Measurements from ENCODE around the gene ENTPD8.
A peak's percentile ranks its signal among the peaks of the same experiment; 100 is the strongest.
"Not testable (repeated sequence)": the region's sequence is repeated elsewhere in the genome, so short reads cannot be mapped to it uniquely, and the experiment has no call there.

Gene ENTPD8

DNA sequence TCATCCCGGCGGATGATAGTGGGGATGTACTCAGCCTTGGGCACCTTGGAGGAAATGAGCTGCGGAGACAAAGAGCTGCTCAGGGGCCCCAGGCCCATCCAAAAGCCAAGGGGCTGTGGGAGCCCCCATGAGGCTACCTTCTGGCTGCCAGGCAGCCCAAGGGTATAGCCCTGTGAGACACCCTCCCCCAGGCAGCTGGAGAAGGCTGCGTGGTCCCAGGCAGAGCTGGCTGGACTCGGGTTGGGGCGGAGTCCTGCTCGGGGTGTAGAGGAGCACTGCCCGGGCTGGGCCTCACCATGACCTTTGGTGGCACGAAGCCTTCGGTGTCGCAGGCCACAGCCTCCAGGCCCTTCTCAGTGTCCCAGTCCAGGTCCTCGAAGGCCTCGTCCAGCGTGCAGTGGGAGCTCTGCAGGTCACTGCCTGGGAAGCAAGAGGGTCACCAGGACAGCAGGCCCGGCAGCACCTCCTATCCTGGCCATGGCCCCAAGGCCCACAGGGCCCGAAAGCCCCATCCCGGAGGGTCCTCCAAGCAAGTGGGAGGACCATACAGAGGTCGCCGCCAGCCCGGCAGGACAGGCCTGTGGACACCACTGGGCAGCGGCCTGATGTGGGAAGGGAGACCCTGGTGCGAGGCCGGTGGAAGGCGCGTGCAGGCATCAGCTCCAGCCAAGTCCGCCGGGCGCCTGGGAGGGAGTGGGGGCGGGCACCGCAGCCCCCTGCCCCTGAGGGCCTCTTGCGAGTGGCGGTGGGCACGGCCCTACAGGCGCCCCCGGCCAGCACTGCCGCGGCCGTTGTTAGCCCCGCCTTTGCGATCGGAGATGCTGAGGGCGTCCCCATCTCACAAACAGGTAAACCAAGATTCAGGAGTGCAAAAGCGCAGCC lies 11.8 kb upstream of the ENTPD8 start:
- no peak for DNase-seq (ENCODE audit: low spot score)
- Histone ChIP-seq H3K27ac (no peak overlapping the region), H3K4me3 (peak overlapping the region; percentile 54)
- TF ChIP-seq, protein P1, sequence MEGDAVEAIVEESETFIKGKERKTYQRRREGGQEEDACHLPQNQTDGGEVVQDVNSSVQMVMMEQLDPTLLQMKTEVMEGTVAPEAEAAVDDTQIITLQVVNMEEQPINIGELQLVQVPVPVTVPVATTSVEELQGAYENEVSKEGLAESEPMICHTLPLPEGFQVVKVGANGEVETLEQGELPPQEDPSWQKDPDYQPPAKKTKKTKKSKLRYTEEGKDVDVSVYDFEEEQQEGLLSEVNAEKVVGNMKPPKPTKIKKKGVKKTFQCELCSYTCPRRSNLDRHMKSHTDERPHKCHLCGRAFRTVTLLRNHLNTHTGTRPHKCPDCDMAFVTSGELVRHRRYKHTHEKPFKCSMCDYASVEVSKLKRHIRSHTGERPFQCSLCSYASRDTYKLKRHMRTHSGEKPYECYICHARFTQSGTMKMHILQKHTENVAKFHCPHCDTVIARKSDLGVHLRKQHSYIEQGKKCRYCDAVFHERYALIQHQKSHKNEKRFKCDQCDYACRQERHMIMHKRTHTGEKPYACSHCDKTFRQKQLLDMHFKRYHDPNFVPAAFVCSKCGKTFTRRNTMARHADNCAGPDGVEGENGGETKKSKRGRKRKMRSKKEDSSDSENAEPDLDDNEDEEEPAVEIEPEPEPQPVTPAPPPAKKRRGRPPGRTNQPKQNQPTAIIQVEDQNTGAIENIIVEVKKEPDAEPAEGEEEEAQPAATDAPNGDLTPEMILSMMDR (IDR thresholded peaks at IDR 0.05): no peak

DNA sequence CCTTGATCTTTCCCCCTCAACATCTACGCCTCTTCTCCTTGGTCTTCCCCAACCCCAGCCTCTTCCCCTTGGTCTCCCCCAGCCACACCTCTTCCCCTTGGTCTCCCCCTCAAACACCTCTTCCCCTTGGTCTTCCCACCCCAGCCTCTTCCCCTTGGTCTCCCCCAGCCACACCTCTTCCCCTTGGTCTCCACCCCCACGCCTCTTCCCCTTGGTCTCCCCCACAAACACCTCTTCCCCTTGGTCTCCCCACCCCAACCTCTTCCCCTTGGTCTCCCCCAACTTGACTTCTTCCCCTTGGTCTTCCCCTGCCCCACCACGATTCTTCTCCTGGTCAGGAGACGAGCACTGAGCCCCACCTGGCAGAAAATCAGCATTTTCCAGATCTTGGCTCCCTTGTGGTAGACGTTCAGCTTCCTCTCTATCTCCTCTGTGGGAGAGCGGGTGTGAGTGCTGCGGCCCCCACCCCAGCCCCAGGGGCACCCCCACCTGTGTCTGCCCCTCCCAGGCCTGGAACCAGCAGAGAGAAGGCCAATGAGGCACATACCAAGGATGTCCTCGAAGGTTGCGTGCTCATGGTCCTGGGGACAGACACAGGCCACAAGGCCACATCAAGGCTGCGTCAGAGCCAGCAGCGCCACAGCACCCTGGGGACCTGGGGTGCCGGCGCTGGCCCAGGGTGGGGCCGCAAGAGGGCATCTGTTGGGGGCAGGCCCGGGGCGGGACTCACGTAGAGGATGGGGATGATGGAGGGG lies 11.0 kb upstream of the ENTPD8 start:
- H3K4me3 ChIP-seq: no peak overlapping the region
- DNase-seq (ENCODE audit: low spot score): no peak
- H3K27ac ChIP-seq: no peak overlapping the region
- TF ChIP-seq, protein P1 (IDR thresholded peaks at IDR 0.05): no peak

DNA sequence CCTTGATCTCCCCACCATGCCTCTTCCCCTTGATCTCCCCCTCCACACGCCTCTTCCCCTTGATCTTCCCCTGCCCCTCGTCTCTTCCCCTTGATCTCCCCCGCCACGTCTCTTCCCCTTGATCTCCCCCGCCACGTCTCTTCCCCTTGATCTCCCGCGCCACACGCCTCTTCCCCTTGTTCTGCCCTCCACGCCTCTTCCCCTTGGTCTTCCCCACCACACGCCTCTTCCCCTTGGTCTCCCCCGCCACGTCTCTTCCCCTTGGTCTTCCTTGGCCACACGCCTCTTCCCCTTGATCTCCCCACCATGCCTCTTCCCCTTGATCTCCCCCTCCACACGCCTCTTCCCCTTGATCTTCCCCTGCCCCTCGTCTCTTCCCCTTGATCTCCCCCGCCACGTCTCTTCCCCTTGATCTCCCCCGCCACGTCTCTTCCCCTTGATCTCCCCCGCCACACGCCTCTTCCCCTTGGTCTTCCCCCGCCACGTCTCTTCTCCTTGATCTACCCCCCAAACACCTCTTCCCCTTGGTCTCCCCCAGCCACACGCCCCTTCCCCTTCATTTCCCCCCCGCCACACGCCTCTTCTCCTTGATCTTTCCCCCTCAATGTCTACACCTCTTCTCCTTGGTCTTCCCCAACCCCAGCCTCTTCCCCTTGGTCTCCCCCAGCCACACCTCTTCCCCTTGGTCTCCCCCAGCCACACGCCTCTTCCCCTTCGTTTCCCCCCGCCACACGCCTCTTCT lies 10.3 kb upstream of the ENTPD8 start:
- H3K4me3 ChIP-seq; DNase-seq (ENCODE audit: low spot score); H3K27ac ChIP-seq: not testable (repeated sequence)

DNA sequence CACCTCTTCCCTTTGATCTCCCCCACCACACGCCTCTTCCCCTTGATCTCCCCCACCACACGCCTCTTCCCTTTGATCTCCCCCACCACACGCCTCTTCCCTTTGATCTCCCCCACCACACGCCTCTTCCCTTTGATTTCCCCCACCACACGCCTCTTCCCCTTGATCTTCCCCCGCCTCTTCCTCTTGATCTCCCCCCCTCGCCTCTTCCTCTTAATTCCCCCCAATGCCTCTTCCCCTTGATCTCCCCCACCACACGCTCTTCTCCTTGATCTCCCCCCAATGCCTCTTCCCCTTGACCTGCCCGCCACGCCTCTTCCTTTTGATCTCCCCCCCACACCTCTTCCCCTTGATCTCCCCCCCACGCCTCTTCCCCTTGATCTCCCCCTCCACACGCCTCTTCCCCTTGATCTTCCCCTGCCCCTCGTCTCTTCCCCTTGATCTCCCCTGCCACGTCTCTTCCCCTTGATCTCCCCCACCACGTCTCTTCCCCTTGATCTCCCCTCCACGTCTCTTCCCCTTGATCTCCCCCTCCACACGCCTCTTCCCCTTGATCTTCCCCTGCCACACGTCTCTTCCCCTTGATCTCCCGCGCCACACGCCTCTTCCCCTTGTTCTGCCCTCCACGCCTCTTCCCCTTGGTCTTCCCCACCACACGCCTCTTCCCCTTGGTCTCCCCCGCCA lies 9.5 kb upstream of the ENTPD8 start:
- not testable (repeated sequence) for DNase-seq (ENCODE audit: low spot score); H3K4me3 ChIP-seq; H3K27ac ChIP-seq

DNA sequence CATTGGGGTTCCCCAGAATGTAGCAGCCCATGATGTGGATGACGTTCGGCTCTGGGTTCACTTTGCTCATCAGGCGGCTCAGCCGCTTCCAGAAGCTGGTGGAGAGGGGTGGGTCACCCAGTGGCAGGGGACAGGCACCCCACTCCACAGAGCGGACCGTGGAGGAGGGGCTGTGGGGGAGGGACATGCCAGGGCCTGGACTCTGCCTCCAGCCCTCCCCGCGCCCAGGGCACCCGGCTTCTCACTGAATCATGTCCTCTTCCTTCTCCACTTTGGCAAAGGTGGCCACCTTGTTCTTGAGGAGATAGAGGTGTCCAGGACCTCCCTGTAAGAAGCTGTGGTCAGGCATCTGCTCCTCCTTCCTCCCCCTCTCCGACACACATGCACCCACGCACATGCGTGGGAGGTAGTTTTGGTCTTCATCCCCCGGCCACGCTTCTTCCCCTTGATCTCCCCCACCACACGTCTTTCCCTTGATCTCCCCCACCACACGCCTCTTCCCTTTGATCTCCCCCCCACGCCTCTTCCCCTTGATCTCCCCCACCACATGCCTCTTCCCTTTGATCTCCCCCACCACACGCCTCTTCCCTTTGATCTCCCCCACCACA lies 8.9 kb upstream of the ENTPD8 start:
- Histone ChIP-seq H3K27ac (no peak overlapping the region), H3K4me3 (no peak overlapping the region)
- TF ChIP-seq, protein P1 (IDR thresholded peaks at IDR 0.05): no peak
- no peak for DNase-seq (ENCODE audit: low spot score)

DNA sequence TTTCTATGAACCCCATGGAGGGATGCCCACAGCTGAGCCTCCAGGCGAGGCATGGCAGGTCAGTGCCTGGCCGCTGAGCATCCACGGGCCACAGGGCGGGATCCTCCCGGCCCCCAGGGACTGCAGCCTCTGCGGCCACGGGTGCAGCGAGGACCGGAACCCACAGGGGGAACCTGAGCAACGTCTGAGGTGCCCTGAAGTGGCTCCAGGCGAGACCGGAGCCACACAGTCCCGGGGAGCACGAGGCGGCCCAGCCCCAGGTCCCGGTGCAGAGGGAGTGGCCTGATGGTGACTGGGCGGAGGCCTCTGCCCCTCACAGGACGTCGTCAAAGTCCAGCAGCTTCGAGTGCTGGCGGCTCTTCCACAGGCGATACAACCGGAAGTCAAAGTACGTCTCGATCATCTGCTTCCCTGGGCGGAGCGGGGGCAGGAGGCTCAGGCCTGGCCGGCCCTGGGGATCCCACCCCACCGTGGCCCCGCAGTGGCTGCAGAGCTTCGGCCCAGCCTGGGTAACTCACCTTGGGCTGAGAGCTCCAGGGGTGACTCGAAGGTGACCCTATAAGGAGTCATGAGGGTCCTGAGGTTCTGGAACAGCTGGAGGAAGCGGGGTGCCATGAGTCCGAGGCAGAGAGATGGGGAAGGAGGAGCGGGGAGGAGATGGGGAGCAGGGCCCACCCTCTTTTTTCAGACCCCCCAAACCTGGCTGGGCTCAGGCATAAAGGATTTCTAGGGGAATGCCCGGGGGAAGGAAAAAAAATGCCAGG lies 8.1 kb upstream of the ENTPD8 start:
- Histone ChIP-seq H3K4me3 (no peak overlapping the region), H3K27ac (no peak overlapping the region)
- DNase-seq (ENCODE audit: low spot score): no peak
- TF ChIP-seq, protein P1 (IDR thresholded peaks at IDR 0.05): no peak

DNA sequence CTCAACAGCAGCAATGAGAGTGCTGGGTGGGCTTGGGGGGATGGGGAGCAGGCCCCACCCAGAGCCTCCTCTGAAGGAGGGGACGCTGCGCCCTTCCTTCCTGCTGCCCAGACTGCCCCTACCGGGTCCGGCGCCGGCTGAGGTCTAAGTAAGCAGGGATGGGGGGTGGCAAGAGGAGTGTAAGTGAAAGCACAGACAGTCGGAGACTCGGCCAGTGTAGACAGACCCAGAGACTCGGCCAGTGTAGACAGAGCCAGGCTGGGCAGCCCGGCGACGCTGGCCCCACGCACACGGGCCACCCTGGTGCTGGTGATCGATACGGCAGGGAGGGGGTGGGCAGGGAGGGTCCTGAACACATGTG lies 7.4 kb upstream of the ENTPD8 start:
- Histone ChIP-seq H3K4me3 (no peak overlapping the region), H3K27ac (no peak overlapping the region)
- TF ChIP-seq, protein P1 (IDR thresholded peaks at IDR 0.05): no peak
- DNase-seq (ENCODE audit: low spot score): no peak

All from coronary artery (tissue), 2 donors.